GM12874 (cell line): Measurements from ENCODE around the gene KCTD16.

Source experiments
- TF ChIP-seq, protein P1 (sequence below): IDR thresholded peaks from 2 replicates; pipeline ENCODE4 v1.5.1; 2011; ENCODE audit warnings: low read depth, mild to moderate bottlenecking, control low read depth, low read length, moderate library complexity; ENCODE audit not compliant: insufficient read depth

KCTD16 gene

GRCh38 chr5:144318011-144318410, 147.3 kb downstream of the KCTD16 start:
- TF ChIP-seq, protein P1, sequence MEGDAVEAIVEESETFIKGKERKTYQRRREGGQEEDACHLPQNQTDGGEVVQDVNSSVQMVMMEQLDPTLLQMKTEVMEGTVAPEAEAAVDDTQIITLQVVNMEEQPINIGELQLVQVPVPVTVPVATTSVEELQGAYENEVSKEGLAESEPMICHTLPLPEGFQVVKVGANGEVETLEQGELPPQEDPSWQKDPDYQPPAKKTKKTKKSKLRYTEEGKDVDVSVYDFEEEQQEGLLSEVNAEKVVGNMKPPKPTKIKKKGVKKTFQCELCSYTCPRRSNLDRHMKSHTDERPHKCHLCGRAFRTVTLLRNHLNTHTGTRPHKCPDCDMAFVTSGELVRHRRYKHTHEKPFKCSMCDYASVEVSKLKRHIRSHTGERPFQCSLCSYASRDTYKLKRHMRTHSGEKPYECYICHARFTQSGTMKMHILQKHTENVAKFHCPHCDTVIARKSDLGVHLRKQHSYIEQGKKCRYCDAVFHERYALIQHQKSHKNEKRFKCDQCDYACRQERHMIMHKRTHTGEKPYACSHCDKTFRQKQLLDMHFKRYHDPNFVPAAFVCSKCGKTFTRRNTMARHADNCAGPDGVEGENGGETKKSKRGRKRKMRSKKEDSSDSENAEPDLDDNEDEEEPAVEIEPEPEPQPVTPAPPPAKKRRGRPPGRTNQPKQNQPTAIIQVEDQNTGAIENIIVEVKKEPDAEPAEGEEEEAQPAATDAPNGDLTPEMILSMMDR = no peak

- TF ChIP-seq, protein P1 = no peak
These were observed 147.8 kb downstream of the KCTD16 start for GRCh38 chr5:144318460-144318859.

GRCh38 chr5:144323181-144323580, 152.5 kb downstream of the KCTD16 start:
- TF ChIP-seq, protein P1 = no peak

DNA sequence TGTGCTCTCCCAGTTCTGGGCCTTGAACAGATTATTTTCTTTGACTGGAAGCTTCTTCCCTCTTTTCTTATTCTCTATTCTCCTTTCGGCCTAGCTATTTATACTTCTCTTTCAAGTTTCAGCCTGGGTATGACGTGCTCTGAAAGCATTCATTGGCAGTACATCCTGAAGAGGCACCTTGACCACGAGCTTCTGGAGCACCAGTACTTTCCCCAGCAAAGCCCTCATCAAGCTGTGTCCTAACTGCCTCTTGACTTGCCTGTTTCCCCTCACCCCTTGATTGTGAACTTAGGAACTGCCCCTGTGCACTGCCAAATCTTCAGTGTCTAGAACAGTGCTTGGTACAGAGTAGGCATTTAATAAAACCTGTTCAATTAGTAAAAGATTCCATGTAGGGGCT, 154.9 kb downstream of the KCTD16 start:
- TF ChIP-seq, protein P1 = no peak

DNA sequence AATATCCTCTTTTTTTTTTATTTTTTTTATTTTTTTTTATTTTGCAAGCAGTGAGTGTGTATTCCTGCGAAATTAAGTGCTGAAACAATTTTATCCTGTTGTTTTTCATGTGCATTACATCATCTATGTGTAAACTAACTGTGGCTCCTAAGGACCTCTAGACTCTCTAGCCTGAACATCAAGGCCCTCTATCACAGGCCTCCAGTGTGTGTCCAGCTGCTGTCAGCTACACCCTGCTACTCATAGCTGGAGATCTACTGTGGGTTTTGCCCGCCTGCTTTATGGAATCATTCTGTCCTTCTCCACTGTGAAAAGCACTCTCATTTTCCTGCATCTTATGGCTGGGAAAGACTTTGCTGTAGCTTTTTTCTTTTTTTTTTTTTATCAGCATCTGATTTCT, 157.8 kb downstream of the KCTD16 start:
- TF ChIP-seq, protein P1 = no peak

- TF ChIP-seq, protein P1 = no peak
These were observed 158.3 kb downstream of the KCTD16 start for GRCh38 chr5:144328980-144329379.

DNA sequence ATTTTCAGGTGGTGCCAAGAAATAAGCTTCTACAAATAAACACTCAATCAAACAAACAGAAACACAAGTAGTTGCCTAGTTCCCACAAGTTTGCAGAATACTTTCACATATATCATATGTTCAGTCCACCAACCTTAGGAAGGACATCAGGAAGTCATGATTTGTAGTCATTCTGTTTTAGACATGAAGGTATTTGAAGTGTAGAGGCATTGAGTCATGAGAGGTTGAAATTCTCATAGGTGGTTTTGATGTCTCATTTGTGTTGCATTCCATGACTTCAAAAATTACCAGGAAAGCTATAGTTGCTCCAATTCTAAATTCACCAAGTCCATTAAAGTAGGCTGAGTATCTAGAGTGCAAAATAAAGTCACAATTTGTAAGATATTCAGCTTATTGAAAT, 159.0 kb downstream of the KCTD16 start:
- TF ChIP-seq, protein P1 = no peak

DNA sequence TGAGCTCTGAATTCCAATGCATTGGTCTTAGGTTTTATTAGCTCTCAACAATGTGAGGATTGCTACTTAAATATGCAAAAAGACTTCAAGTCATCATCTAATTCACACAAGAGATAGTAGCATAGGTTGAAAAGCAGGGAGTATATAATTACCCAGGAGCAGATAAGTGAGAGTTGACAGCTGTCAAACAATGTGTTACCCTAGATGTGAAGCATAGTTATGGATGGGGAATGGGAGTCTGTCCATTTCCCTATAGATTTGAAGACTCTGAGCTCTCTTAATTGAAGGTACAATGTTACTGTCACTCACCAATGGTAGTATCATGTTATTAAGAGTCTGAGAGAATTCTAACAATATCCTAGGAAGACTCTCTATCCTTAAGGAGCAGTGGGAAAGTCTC, 160.7 kb downstream of the KCTD16 start:
- TF ChIP-seq, protein P1 = no peak
